ENCODE measurements around the gene RSPH10B2. TPM values are rescaled to one million over a fixed set of nuclear protein-coding genes. Genes with fewer than 3 reads are reported as not detected.
A peak's percentile ranks its signal among the peaks of the same experiment; 100 is the strongest.

Gene RSPH10B2
- total and polyA plus RNA-seq, 9 of the 15 experiments (the other 6 are each of a cell fraction or from before 2014, with no cell fraction given) = 0.04 to 0.11 (median 0.08) TPM; not detected in 5

- TF ChIP-seq REST (IDR thresholded peaks at IDR 0.05; ENCODE audit: borderline replicate concordance) = 0 out of 2 replicates have a peak, but pooled peaks have one; percentile 8
- TF ChIP-seq REST (CRISPR knock-in tag; IDR thresholded peaks at IDR 0.05; ENCODE audit: low read depth) = no peak
- peak; percentile 36; the same call in 1 of the 2 replicates for TF ChIP-seq CREM (IDR thresholded peaks at IDR 0.05; ENCODE audit: low read depth)
- TF ChIP-seq E2F3 (CRISPR knock-in tag; IDR thresholded peaks at IDR 0.05) = peak; percentile 8; the same call in 1 of the 2 replicates
- TF ChIP-seq CREBBP (IDR thresholded peaks at IDR 0.05; ENCODE audit: low read depth, low read length) = no peak
- TF ChIP-seq HSF4 (CRISPR knock-in tag; IDR thresholded peaks at IDR 0.05; ENCODE audit: borderline replicate concordance) = no peak
- TF ChIP-seq THAP7 (CRISPR knock-in tag; IDR thresholded peaks at IDR 0.05) = no peak
- TF ChIP-seq SMARCB1 (IDR thresholded peaks at IDR 0.05; ENCODE audit: insufficient read length, low read depth) = no peak
- peak; percentile 66; the same call in 1 of the 2 replicates for TF ChIP-seq ZBTB7A (IDR thresholded peaks at IDR 0.05; ENCODE audit: borderline replicate concordance, control insufficient read depth, low read depth, low read length)
- no peak for TF ChIP-seq SUPT5H (IDR thresholded peaks at IDR 0.05)
- TF ChIP-seq CHD4 (IDR thresholded peaks at IDR 0.05; ENCODE audit: insufficient read depth, insufficient replicate concordance, low read depth, low read length, poor library complexity, severe bottlenecking) = no peak
- no peak for TF ChIP-seq HINFP (tag; conservative IDR thresholded peaks at IDR 0.05; ENCODE audit: low read depth)
- 0 out of 2 replicates have a peak, but pooled peaks have one; percentile 16 for TF ChIP-seq GATA2 (CRISPR knock-in tag; IDR thresholded peaks at IDR 0.05)
- TF ChIP-seq SP1 (CRISPR knock-in tag; IDR thresholded peaks at IDR 0.05) = 0 out of 2 replicates have a peak, but pooled peaks have one; percentile 37
- TF ChIP-seq BCOR (IDR thresholded peaks at IDR 0.05) = no peak
- TF ChIP-seq HCFC1 (IDR thresholded peaks at IDR 0.05; ENCODE audit: low read depth, low read length) = no peak
- peak; percentile 23 for TF ChIP-seq SAP30 (IDR thresholded peaks at IDR 0.05; ENCODE audit: borderline replicate concordance, insufficient read depth, low read depth, low read length, poor library complexity, severe bottlenecking)
- TF ChIP-seq ILK (tag; IDR thresholded peaks at IDR 0.05; ENCODE audit: borderline replicate concordance, low read depth) = no peak
Measured at GRCh38 chr7:6705959-6706665, 47.8 kb upstream of the RSPH10B2 start (continued).
